ENCODE results near the gene FAM72A.

DNA sequence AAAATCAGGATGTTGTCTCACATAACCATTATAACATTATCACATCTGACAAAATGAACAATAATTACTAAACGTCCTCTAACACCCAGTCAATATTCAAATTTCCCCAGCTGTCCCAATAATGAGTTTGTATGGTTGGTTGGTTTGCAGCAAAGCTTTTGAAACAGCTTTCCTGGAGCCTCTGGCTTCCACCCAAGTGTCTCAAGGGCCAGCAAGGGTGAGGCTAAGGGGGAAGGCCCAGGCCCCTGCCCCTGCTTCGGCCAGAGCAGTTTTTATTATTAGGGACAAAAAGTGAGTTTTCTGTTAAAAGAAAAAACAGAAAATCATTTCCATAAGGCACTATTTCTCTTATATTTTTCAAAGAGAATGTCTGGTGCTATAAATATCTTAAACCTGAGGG, 66.4 kb downstream of the FAM72A start:
- TF ChIP-seq, protein P1, sequence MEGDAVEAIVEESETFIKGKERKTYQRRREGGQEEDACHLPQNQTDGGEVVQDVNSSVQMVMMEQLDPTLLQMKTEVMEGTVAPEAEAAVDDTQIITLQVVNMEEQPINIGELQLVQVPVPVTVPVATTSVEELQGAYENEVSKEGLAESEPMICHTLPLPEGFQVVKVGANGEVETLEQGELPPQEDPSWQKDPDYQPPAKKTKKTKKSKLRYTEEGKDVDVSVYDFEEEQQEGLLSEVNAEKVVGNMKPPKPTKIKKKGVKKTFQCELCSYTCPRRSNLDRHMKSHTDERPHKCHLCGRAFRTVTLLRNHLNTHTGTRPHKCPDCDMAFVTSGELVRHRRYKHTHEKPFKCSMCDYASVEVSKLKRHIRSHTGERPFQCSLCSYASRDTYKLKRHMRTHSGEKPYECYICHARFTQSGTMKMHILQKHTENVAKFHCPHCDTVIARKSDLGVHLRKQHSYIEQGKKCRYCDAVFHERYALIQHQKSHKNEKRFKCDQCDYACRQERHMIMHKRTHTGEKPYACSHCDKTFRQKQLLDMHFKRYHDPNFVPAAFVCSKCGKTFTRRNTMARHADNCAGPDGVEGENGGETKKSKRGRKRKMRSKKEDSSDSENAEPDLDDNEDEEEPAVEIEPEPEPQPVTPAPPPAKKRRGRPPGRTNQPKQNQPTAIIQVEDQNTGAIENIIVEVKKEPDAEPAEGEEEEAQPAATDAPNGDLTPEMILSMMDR (IDR thresholded peaks at IDR 0.05): no peak
- TF ChIP-seq POLR2A (IDR thresholded peaks at IDR 0.05) (no peak), POLR2AphosphoS5 (IDR thresholded peaks at IDR 0.05; ENCODE audit: insufficient read depth in 1 of 2, low read depth in 1 of 2) (no peak)
